Keratinocyte (primary cell): Measurements from ENCODE around the gene AFMID. TPM values are rescaled to one million over a fixed set of nuclear protein-coding genes. Genes with fewer than 3 reads are reported as not detected.

ENCODE experiments used
- DNase-seq: peaks from one replicate; pipeline ENCODE4 v3.0.0-alpha.2; 2011; ENCODE audit warnings: low read depth, missing footprints, low spot score
- FAIRE-seq: peaks from 2 replicates; lab custom pipeline; 2011; peaks lifted over from hg19 to GRCh38; lab: Jason Lieb, UNC
- H2AFZ ChIP-seq: 2 replicates; pipeline ENCODE4 v1.6.0; 2012; ENCODE audit warnings: low read length, control low read depth, inconsistent platforms; ENCODE audit not compliant: control insufficient read depth
- H3K27ac ChIP-seq: 2 replicates; pipeline ENCODE4 v1.5.1; 2011; ENCODE audit warnings: low read length; ENCODE audit not compliant: control insufficient read depth, insufficient read depth
- H3K27me3 ChIP-seq: 3 replicates; pipeline ENCODE4 v1.6.0; 2011; ENCODE audit warnings: low read length; ENCODE audit not compliant: control insufficient read depth, insufficient read depth; ENCODE audit errors: extremely low read depth
- H3K36me3 ChIP-seq, 2 experiments: 2 replicates in 1 of 2; 3 replicates in 1 of 2; pipeline ENCODE4 v1.5.1; 2011; ENCODE audit warnings: low read length in 2 of 2, mild to moderate bottlenecking in 1 of 2; ENCODE audit not compliant: control insufficient read depth in 2 of 2, insufficient read depth in 2 of 2; ENCODE audit errors: extremely low read depth in 1 of 2
- H3K4me1 ChIP-seq: 3 replicates; pipeline ENCODE4 v1.5.1; 2011; ENCODE audit warnings: low read length; ENCODE audit not compliant: control insufficient read depth, insufficient read depth; ENCODE audit errors: extremely low read depth
- H3K4me2 ChIP-seq: 3 replicates; pipeline ENCODE4 v1.6.0; 2011; ENCODE audit warnings: low read depth, low read length; ENCODE audit not compliant: control insufficient read depth, insufficient read depth; ENCODE audit errors: extremely low read depth
- H3K4me3 ChIP-seq, 3 experiments: fragments of 200-600 bp in 1 of 3; sonication (generic) in 1 of 3; 2 replicates in 2 of 3; 3 replicates in 1 of 3; pipeline ENCODE4 v1.5.1; 2011 to 2016; ENCODE audit warnings: low read length in 3 of 3, mild to moderate bottlenecking in 3 of 3, control low read depth in 2 of 3, inconsistent platforms in 1 of 3, low read depth in 1 of 3, mixed read lengths in 1 of 3, mixed run types in 1 of 3, moderate library complexity in 1 of 3; ENCODE audit not compliant: control insufficient read depth in 2 of 3, insufficient read depth in 2 of 3; ENCODE audit errors: extremely low read depth in 1 of 3
- H3K79me2 ChIP-seq: 2 replicates; pipeline ENCODE4 v1.6.0; 2012; ENCODE audit warnings: low read length; ENCODE audit not compliant: control insufficient read depth, insufficient read depth
- H3K9ac ChIP-seq: 3 replicates; pipeline ENCODE4 v1.6.0; 2011; ENCODE audit warnings: low read length; ENCODE audit not compliant: control insufficient read depth, insufficient read depth; ENCODE audit errors: extremely low read depth
- H3K9me1 ChIP-seq: 3 replicates; pipeline ENCODE4 v1.6.0; 2011; ENCODE audit warnings: low read length; ENCODE audit not compliant: control insufficient read depth, insufficient read depth; ENCODE audit errors: extremely low read depth
- H3K9me3 ChIP-seq: 2 replicates; pipeline ENCODE4 v1.5.1; 2012; ENCODE audit warnings: low read depth, low read length; ENCODE audit not compliant: control insufficient read depth
- H4K20me1 ChIP-seq: 3 replicates; pipeline ENCODE4 v1.6.0; 2011; ENCODE audit warnings: low read length; ENCODE audit not compliant: control insufficient read depth, insufficient read depth; ENCODE audit errors: extremely low read depth
- EZH2 ChIP-seq: IDR thresholded peaks from one replicate; pipeline ENCODE4 v1.6.1; 2012; ENCODE audit warnings: inconsistent platforms, mild to moderate bottlenecking, low read length, moderate library complexity
- dilution Hi-C: fragments of 300-500 bp; cut with MboI; formaldehyde crosslinking; loops from one replicate; pipeline ENCODE4 v1.7.0; 2020; ENCODE audit warnings: low sequenced_read_pairs; ENCODE audit not compliant: extremely low pct_ligation_motif_present
- polyA plus RNA-seq, 5 experiments: library from polyadenylated mRNA; depleted of rRNA in 3 of 5; stranded (reverse) in 3 of 5; stranded (forward) in 1 of 5; unstranded in 1 of 5; fragments of >200 nt; gene quantifications; 1 replicate in 1 of 5; 2 replicates in 3 of 5; 3 replicates in 1 of 5; pipeline versions ENCODE4 v1.2.1 to v1.2.3, GENCODE V29; 2011 to 2012; ENCODE audit warnings: missing spikeins in 2 of 5, low read depth in 1 of 5, low replicate concordance in 1 of 5
- TF ChIP-seq, protein P1 (sequence below), 3 experiments: IDR thresholded peaks in 1 of 3; conservative IDR thresholded peaks in 1 of 3; optimal IDR thresholded peaks in 1 of 3; 2 replicates in 2 of 3; 3 replicates in 1 of 3; pipeline versions ENCODE3 to v1.5.1; 2011; ENCODE audit warnings: low read length in 3 of 3, mild to moderate bottlenecking in 3 of 3, moderate library complexity in 2 of 3, control low read depth in 1 of 3, inconsistent platforms in 1 of 3; ENCODE audit not compliant: insufficient read depth in 2 of 3; ENCODE audit errors: extremely low read depth in 1 of 3

Gene AFMID
- polyA plus RNA-seq, 1 donor (not counting 4 experiments of a cell fraction or from before 2014, with no cell fraction given): 21.6 TPM

GRCh38 chr17:78182504-78182903 is 4.7 kb upstream of the AFMID start:
- no peaks in the 10 kb centered on the region for H4K20me1 ChIP-seq
- H2AFZ ChIP-seq: no peak overlapping the region
- no peak overlapping the region for H3K9ac ChIP-seq
- H3K9me3 ChIP-seq: no peaks in the 10 kb centered on the region
- dilution Hi-C loops: no loop called here
- TF ChIP-seq, protein P1, sequence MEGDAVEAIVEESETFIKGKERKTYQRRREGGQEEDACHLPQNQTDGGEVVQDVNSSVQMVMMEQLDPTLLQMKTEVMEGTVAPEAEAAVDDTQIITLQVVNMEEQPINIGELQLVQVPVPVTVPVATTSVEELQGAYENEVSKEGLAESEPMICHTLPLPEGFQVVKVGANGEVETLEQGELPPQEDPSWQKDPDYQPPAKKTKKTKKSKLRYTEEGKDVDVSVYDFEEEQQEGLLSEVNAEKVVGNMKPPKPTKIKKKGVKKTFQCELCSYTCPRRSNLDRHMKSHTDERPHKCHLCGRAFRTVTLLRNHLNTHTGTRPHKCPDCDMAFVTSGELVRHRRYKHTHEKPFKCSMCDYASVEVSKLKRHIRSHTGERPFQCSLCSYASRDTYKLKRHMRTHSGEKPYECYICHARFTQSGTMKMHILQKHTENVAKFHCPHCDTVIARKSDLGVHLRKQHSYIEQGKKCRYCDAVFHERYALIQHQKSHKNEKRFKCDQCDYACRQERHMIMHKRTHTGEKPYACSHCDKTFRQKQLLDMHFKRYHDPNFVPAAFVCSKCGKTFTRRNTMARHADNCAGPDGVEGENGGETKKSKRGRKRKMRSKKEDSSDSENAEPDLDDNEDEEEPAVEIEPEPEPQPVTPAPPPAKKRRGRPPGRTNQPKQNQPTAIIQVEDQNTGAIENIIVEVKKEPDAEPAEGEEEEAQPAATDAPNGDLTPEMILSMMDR (optimal IDR thresholded peaks at IDR 0.05 in 1 of 3, IDR thresholded peaks at IDR 0.05 in 1 of 3, conservative IDR thresholded peaks at IDR 0.05 in 1 of 3; ENCODE audit: extremely low read depth in 1 of 3, insufficient read depth in 2 of 3, low read length in 3 of 3): no peak
- TF ChIP-seq EZH2: no peak
- H3K79me2 ChIP-seq: peaks cover 10% of the 10 kb centered on the region
- FAIRE-seq (no peak), DNase-seq (no peak)
- no peaks in the 10 kb centered on the region for H3K27me3 ChIP-seq
- H3K4me2 ChIP-seq: no peak overlapping the region
- H3K4me1 ChIP-seq: peaks cover 8% of the 10 kb centered on the region
- no peak overlapping the region for H3K27ac ChIP-seq
- peaks cover 0 to 27% of the 10 kb centered on the region in 2 experiments for H3K36me3 ChIP-seq
- H3K9me1 ChIP-seq: no peaks in the 10 kb centered on the region
- H3K4me3 ChIP-seq: no peak overlapping the region

DNA sequence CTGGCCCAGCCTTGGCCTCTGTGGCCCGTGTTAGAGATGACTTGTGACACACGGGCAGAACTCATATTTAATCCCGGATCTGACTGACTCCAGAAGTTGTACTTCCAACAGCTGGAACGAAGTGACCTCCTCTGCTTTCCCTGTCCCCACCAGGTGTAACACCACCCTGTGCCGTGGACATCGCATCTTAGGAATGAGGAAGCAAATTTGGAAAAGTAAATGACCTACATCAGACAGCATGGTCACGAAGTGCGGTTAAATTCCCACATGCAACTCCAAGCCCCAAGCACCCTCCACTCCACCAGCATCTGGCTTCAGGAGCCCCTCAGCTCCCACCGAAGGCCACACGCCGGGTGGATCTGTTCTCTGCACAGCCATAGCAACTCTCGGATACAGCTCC is 3.2 kb upstream of the AFMID start:
- no peak overlapping the region for H3K27ac ChIP-seq
- TF ChIP-seq, protein P1 (optimal IDR thresholded peaks at IDR 0.05 in 1 of 3, IDR thresholded peaks at IDR 0.05 in 1 of 3, conservative IDR thresholded peaks at IDR 0.05 in 1 of 3; ENCODE audit: extremely low read depth in 1 of 3, insufficient read depth in 2 of 3, low read length in 3 of 3): no peak
- TF ChIP-seq EZH2: no peak
- no peak overlapping the region for H3K4me3 ChIP-seq
- H3K4me2 ChIP-seq: no peak overlapping the region
- peaks cover 10% of the 10 kb centered on the region for H3K79me2 ChIP-seq
- no peak overlapping the region for H2AFZ ChIP-seq
- peaks cover 8% of the 10 kb centered on the region for H3K4me1 ChIP-seq
- H4K20me1 ChIP-seq: no peaks in the 10 kb centered on the region
- no peaks in the 10 kb centered on the region for H3K9me3 ChIP-seq
- DNase-seq: no peak
- FAIRE-seq: no peak
- no peaks in the 10 kb centered on the region for H3K27me3 ChIP-seq
- dilution Hi-C loops: no loop called here
- no peaks in the 10 kb centered on the region for H3K9me1 ChIP-seq
- H3K9ac ChIP-seq: no peak overlapping the region
- peaks cover 0 to 23% of the 10 kb centered on the region in 2 experiments for H3K36me3 ChIP-seq
